Hepatocyte (in vitro differentiated cells): ENCODE data around the gene MSH3. TPM values are rescaled to one million over a fixed set of nuclear protein-coding genes. Genes with fewer than 3 reads are reported as not detected.

Experiments
- DNase-seq: peaks from one replicate; pipeline ENCODE4 v3.0.0-alpha.2; 2016; ENCODE audit warnings: low spot score
- H2AFZ ChIP-seq: fragments of 200-600 bp; sonication (generic); 2 replicates; pipeline ENCODE4 v1.6.0; 2016; ENCODE audit warnings: antibody characterized with exemption, mild to moderate bottlenecking
- H3K27ac ChIP-seq: fragments of 200-600 bp; sonication (generic); 2 replicates; pipeline ENCODE4 v1.5.1; 2016; ENCODE audit warnings: mild to moderate bottlenecking
- H3K27me3 ChIP-seq: fragments of 200-600 bp; sonication (generic); 2 replicates; pipeline ENCODE4 v1.6.1; 2016
- H3K36me3 ChIP-seq: fragments of 200-600 bp; sonication (generic); replicated peaks from 2 replicates; pipeline ENCODE4 v1.5.1; 2016; ENCODE audit warnings: low read depth; ENCODE audit not compliant: insufficient read depth
- H3K4me1 ChIP-seq: fragments of 200-600 bp; sonication (generic); 2 replicates; pipeline ENCODE4 v1.5.1; 2016; ENCODE audit warnings: mild to moderate bottlenecking, moderate library complexity; ENCODE audit not compliant: insufficient read depth
- H3K4me2 ChIP-seq: fragments of 200-600 bp; sonication (generic); 2 replicates; pipeline ENCODE4 v1.6.0; 2016
- H3K4me3 ChIP-seq: fragments of 200-600 bp; sonication (generic); 2 replicates; pipeline ENCODE4 v1.5.1; 2016; ENCODE audit warnings: mild to moderate bottlenecking
- H3K79me2 ChIP-seq: fragments of 200-600 bp; sonication (generic); 2 replicates; pipeline ENCODE4 v1.6.0; 2017; ENCODE audit warnings: mild to moderate bottlenecking
- H3K9me2 ChIP-seq: fragments of 200-600 bp; sonication (generic); replicated peaks from 2 replicates; pipeline ENCODE4 v1.6.0; 2017; ENCODE audit warnings: mild to moderate bottlenecking; ENCODE audit not compliant: insufficient read depth
- H3K9me3 ChIP-seq: fragments of 200-600 bp; sonication (generic); 2 replicates; pipeline ENCODE4 v1.5.1; 2016; ENCODE audit warnings: low read depth, mild to moderate bottlenecking
- H4K20me1 ChIP-seq: fragments of 200-600 bp; sonication (generic); 2 replicates; pipeline ENCODE4 v1.6.0; 2016; ENCODE audit warnings: mild to moderate bottlenecking; ENCODE audit not compliant: insufficient read depth, poor library complexity, severe bottlenecking
- EZH2 ChIP-seq: fragments of 200-600 bp; sonication (generic); IDR thresholded peaks from 2 replicates; pipeline ENCODE4 v1.6.1; 2016; ENCODE audit warnings: antibody characterized with exemption, mild to moderate bottlenecking, borderline replicate concordance
- EZH2phosphoT487 ChIP-seq: fragments of 200-600 bp; sonication (generic); IDR thresholded peaks from one replicate; pipeline ENCODE4 v1.6.1; 2018; ENCODE audit warnings: antibody characterized with exemption, mild to moderate bottlenecking, low read depth, moderate library complexity; ENCODE audit not compliant: unreplicated experiment, severe bottlenecking
- WGBS: methylation state at CpG from one replicate; pipeline ENCODE4 v1.1.6; 2016; ENCODE audit warnings: low lambda C conversion rate; ENCODE audit errors: missing lambda C conversion rate; 5-methylcytosine and 5-hydroxymethylcytosine counted together
- polyA plus RNA-seq: library from polyadenylated mRNA; unstranded; fragments of >200 nt; fragmentation: Nextera tagmentation; extraction: Ambion mirVana; gene quantifications from 2 replicates; pipeline ENCODE4 v1.2.1, GENCODE V29; 2016
- total RNA-seq: library from RNA; depleted of rRNA; stranded (reverse); fragments of >200 nt; gene quantifications from 2 replicates; pipeline ENCODE4 v1.2.3, GENCODE V29; 2014
- TF ChIP-seq, protein P1 (sequence below): fragments of 200-600 bp; sonication (generic); IDR thresholded peaks from 2 replicates; pipeline ENCODE4 v1.5.1; 2016; ENCODE audit warnings: antibody characterized with exemption, mild to moderate bottlenecking; ENCODE audit not compliant: poor library complexity

Gene MSH3
- total and polyA plus RNA-seq, 2 experiments from 2014 or later, result 8.1 to 13.2 TPM

DNA sequence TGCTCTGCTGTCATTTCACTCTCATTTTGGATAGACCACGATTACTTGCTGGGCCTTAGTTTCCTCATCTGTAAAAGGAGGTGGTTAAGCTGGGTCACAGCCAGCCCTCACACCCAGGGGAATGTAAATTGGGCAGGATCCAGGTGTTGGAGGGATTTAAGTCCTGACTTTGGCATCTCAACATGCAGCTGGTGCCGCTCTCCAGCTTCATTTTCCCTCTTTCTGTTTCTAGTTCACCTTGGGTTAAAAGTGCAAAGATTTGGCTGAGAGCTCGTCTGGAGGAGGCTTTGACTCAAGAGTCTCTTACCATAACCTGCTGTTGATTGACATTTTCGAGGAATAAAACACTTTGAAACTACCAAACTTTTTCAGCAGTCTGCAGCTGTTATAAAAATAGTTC lies 144.6 kb downstream of the MSH3 start:
- H3K27ac ChIP-seq, result no peak overlapping the region
- H2AFZ ChIP-seq, result no peak overlapping the region
- WGBS, result 78% methylated on average over 4 of the region's 4 CpGs
- TF ChIP-seq, protein P1, sequence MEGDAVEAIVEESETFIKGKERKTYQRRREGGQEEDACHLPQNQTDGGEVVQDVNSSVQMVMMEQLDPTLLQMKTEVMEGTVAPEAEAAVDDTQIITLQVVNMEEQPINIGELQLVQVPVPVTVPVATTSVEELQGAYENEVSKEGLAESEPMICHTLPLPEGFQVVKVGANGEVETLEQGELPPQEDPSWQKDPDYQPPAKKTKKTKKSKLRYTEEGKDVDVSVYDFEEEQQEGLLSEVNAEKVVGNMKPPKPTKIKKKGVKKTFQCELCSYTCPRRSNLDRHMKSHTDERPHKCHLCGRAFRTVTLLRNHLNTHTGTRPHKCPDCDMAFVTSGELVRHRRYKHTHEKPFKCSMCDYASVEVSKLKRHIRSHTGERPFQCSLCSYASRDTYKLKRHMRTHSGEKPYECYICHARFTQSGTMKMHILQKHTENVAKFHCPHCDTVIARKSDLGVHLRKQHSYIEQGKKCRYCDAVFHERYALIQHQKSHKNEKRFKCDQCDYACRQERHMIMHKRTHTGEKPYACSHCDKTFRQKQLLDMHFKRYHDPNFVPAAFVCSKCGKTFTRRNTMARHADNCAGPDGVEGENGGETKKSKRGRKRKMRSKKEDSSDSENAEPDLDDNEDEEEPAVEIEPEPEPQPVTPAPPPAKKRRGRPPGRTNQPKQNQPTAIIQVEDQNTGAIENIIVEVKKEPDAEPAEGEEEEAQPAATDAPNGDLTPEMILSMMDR, result no peak
- TF ChIP-seq EZH2phosphoT487, result no peak
- TF ChIP-seq EZH2, result no peak
- H3K9me2 ChIP-seq, result no peaks in the 10 kb centered on the region
- no peak overlapping the region for H3K4me3 ChIP-seq
- H3K36me3 ChIP-seq, result no peaks in the 10 kb centered on the region
- H3K4me1 ChIP-seq, result no peaks in the 10 kb centered on the region
- no peak for DNase-seq
- no peaks in the 10 kb centered on the region for H3K79me2 ChIP-seq
- H3K27me3 ChIP-seq, result no peaks in the 10 kb centered on the region
- H3K9me3 ChIP-seq, result no peaks in the 10 kb centered on the region
- no peaks in the 10 kb centered on the region for H4K20me1 ChIP-seq
- no peak overlapping the region for H3K4me2 ChIP-seq

DNA sequence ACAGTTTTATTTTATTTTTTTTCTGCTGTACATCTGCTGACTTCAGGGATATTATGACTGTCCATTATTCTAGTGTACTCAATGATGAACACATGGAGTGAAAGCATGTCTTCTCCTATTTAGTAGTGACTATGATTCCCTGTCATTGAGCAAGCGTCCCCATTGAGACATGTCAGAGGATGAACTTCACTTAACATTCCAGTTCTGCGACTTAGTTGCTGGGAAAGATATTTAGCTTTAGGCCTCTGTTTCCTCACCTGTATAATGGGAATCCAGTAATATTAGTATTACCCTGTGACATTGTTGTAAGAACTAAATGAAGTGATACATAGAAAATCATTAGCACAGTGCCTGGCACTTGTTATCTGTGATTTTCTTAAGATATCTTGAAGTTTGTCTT lies 145.1 kb downstream of the MSH3 start:
- H3K9me3 ChIP-seq, result no peaks in the 10 kb centered on the region
- no peak overlapping the region for H3K4me3 ChIP-seq
- H4K20me1 ChIP-seq, result no peaks in the 10 kb centered on the region
- no peak overlapping the region for H2AFZ ChIP-seq
- DNase-seq, result no peak
- 97% methylated on average over 2 of the region's 2 CpGs for WGBS
- H3K4me1 ChIP-seq, result no peaks in the 10 kb centered on the region
- no peaks in the 10 kb centered on the region for H3K36me3 ChIP-seq
- H3K27me3 ChIP-seq, result no peaks in the 10 kb centered on the region
- no peaks in the 10 kb centered on the region for H3K79me2 ChIP-seq
- H3K27ac ChIP-seq, result no peak overlapping the region
- TF ChIP-seq EZH2phosphoT487 (no peak), EZH2 (no peak)
- TF ChIP-seq, protein P1, result no peak
- no peak overlapping the region for H3K4me2 ChIP-seq
- H3K9me2 ChIP-seq, result no peaks in the 10 kb centered on the region

DNA sequence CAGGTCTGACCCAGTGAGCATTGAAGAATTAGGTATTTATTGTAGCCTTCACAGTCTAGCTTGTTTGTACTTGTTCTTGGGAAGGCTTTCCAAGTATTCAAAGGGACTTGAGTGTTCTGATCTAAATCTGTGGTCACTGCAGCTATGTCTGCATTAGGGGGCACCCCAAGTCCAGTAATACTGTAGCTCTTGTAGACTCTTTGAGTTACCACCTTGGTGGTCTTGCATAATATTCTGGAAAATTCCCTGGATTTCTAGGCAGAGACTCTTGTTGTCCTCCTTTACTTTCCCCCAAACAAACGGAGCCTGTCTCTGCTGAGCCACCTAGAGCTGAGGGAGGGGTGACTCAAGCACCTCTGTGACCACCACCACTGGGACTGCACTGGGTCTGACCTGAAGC lies 149.9 kb downstream of the MSH3 start:
- WGBS, result 85% methylated on average over 1 of the region's 1 CpG
- H3K79me2 ChIP-seq, result no peaks in the 10 kb centered on the region
- DNase-seq, result no peak
- H3K4me2 ChIP-seq, result no peak overlapping the region
- H3K27ac ChIP-seq, result no peak overlapping the region
- H3K9me2 ChIP-seq, result no peaks in the 10 kb centered on the region
- H3K27me3 ChIP-seq, result no peaks in the 10 kb centered on the region
- no peak overlapping the region for H3K4me3 ChIP-seq
- no peaks in the 10 kb centered on the region for H4K20me1 ChIP-seq
- no peak overlapping the region for H2AFZ ChIP-seq
- no peaks in the 10 kb centered on the region for H3K36me3 ChIP-seq
- TF ChIP-seq, protein P1, result no peak
- TF ChIP-seq EZH2phosphoT487 (no peak), EZH2 (no peak)
- no peaks in the 10 kb centered on the region for H3K9me3 ChIP-seq
- no peaks in the 10 kb centered on the region for H3K4me1 ChIP-seq

DNA sequence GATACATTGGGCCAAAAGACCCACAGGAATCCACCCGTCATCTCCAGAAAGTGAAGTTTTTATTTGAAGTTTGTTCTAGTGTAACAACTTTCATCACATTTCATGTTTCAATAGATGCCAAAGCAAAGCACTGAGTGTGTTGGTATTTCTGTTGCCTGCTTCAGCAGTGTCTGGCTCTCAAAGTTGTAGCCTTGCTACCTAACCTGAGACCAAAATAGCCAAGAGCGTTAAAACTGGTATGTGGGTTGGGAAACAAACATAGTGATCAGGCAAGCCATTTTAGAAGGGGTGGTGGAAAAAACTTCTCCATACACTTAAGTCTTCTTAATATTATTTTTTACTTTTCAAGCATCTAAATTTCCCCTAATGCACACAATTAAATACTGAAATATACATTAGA lies 150.6 kb downstream of the MSH3 start:
- Histone ChIP-seq H3K9me3 (no peaks in the 10 kb centered on the region), H3K4me1 (no peaks in the 10 kb centered on the region), H3K27ac (no peak overlapping the region), H3K9me2 (no peaks in the 10 kb centered on the region), H3K27me3 (no peaks in the 10 kb centered on the region), H3K79me2 (no peaks in the 10 kb centered on the region), H4K20me1 (no peaks in the 10 kb centered on the region), H3K36me3 (no peaks in the 10 kb centered on the region), H2AFZ (no peak overlapping the region), H3K4me3 (no peak overlapping the region), H3K4me2 (no peak overlapping the region)
- no peak for DNase-seq
- WGBS, result 100% methylated on average over 2 of the region's 2 CpGs
- TF ChIP-seq, protein P1, result no peak
- TF ChIP-seq EZH2 (no peak), EZH2phosphoT487 (no peak)
